HepG2 (cell line): Measurements from ENCODE around the gene CADM1. TPM values are rescaled to one million over a fixed set of nuclear protein-coding genes. Genes with fewer than 3 reads are reported as not detected.

ENCODE experiments used
- ATAC-seq: fragments of 200-7000 bp; cut with Tn5 transposase; 3 replicates; pipeline ENCODE4 v1.9.1; 2020; ENCODE audit warnings: mild to moderate bottlenecking, moderate library complexity
- BruUV-seq: library from RNA; stranded (reverse); fragments of 400-500 nt; replicated peaks from 2 replicates; lab custom pipeline; 2021; lab: Mats Ljungman, UMichigan
- CTCF ChIA-PET: fragments of 300-600 bp; formaldehyde crosslinking; extraction: SDS; loops from one replicate; lab custom pipeline; 2021; ENCODE audit warnings: low total read pairs, inconsistent platforms, low intra/inter-chr PET ratio; lab: Yijun Ruan, JAX
- POLR2A ChIA-PET: fragments of 350-600 bp; sonication (Branson Sonifier 250); formaldehyde crosslinking; loops from one replicate; lab custom pipeline; 2020; ENCODE audit warnings: antibody characterized with exemption, inconsistent platforms; lab: Yijun Ruan, JAX
- DNase-seq: peaks from one replicate; pipeline ENCODE4 v3.0.0-alpha.2; 2015; ENCODE audit warnings: low spot score
- FAIRE-seq: peaks from 3 replicates; lab custom pipeline; 2011; peaks lifted over from hg19 to GRCh38; lab: Jason Lieb, UNC
- H2AFZ ChIP-seq: one replicate; pipeline ENCODE4 v1.6.1; 2011; ENCODE audit warnings: low read length, inconsistent platforms
- H3K27ac ChIP-seq: fragments of 300-600 bp; 3 replicates; pipeline ENCODE4 v1.8.0; 2011; ENCODE audit warnings: mixed run types, mild to moderate bottlenecking, mixed read lengths, low read length, inconsistent platforms; ENCODE audit not compliant: insufficient read depth; ENCODE audit errors: extremely low read length
- H3K27me3 ChIP-seq, 2 experiments: fragments of 200-600 bp in 1 of 2; 2 replicates in 1 of 2; 3 replicates in 1 of 2; pipeline versions ENCODE4 v1.6.0 to v1.8.0; 2011; ENCODE audit warnings: low read length in 2 of 2, mild to moderate bottlenecking in 2 of 2, moderate library complexity in 2 of 2, inconsistent platforms in 1 of 2; ENCODE audit not compliant: insufficient read depth in 2 of 2, control insufficient read depth in 1 of 2
- H3K36me3 ChIP-seq, 2 experiments: fragments of 200-600 bp in 1 of 2; replicated peaks in 1 of 2; 2 replicates in 1 of 2; 3 replicates in 1 of 2; pipeline versions ENCODE4 v1.5.1 to v1.8.0; 2011; ENCODE audit warnings: low read length in 2 of 2, inconsistent platforms in 1 of 2; ENCODE audit not compliant: insufficient read depth in 2 of 2, control insufficient read depth in 1 of 2
- H3K4me1 ChIP-seq: 2 replicates; pipeline ENCODE4 v1.5.1; 2012; ENCODE audit warnings: low read length, inconsistent platforms; ENCODE audit not compliant: insufficient read depth
- H3K4me2 ChIP-seq: 2 replicates; pipeline ENCODE4 v1.6.0; 2011; ENCODE audit warnings: low read depth, low read length, inconsistent platforms
- H3K4me3 ChIP-seq, 3 experiments: fragments of 200-600 bp in 1 of 3; sonication (generic), shearing (Covaris generic) in 1 of 3; replicated peaks in 1 of 3; 2 replicates each; pipeline ENCODE4 v1.5.1; 2011 to 2016; ENCODE audit warnings: low read length in 3 of 3, inconsistent platforms in 2 of 3, low read depth in 2 of 3, mild to moderate bottlenecking in 2 of 3, control low read depth in 1 of 3, mixed read lengths in 1 of 3; ENCODE audit not compliant: insufficient read depth in 1 of 3
- H3K79me2 ChIP-seq: one replicate; pipeline ENCODE4 v1.6.1; 2011; ENCODE audit warnings: low read length, inconsistent platforms; ENCODE audit not compliant: insufficient read depth
- H3K9ac ChIP-seq: 2 replicates; pipeline ENCODE4 v1.6.0; 2011; ENCODE audit warnings: mild to moderate bottlenecking, low read depth, low read length, inconsistent platforms; ENCODE audit not compliant: insufficient read depth
- H3K9me3 ChIP-seq: 2 replicates; pipeline ENCODE4 v1.5.1; 2012; ENCODE audit warnings: mild to moderate bottlenecking, low read length
- H4K20me1 ChIP-seq: 2 replicates; pipeline ENCODE4 v1.6.0; 2011; ENCODE audit warnings: inconsistent platforms, mild to moderate bottlenecking, low read length, moderate library complexity; ENCODE audit not compliant: insufficient read depth
- GABPA ChIP-seq, 2 experiments: IDR thresholded peaks; 2 replicates each; pipeline ENCODE4 v1.6.1; 2011 to 2016; ENCODE audit warnings: low read depth in 2 of 2, low read length in 1 of 2, missing biosample characterization in 1 of 2, missing genetic modification characterization in 1 of 2
- HOMEZ ChIP-seq: IDR thresholded peaks from 2 replicates; pipeline ENCODE4 v1.6.1; 2016; ENCODE audit warnings: low read depth
- ISL2 ChIP-seq: sonication (generic); formaldehyde crosslinking; IDR thresholded peaks from 2 replicates; pipeline ENCODE4 v1.5.0; 2020; ENCODE audit warnings: missing genetic modification reagents
- MTA1 ChIP-seq: sonication (generic); formaldehyde crosslinking; IDR thresholded peaks from 2 replicates; pipeline ENCODE4 v1.4.0; 2020; ENCODE audit warnings: missing genetic modification reagents, mild to moderate bottlenecking, borderline replicate concordance
- TMF1 ChIP-seq: sonication (generic); formaldehyde crosslinking; IDR thresholded peaks from 2 replicates; pipeline ENCODE4 v1.8.1; 2022; ENCODE audit warnings: low read depth, missing genetic modification reagents
- ZBED4 ChIP-seq: sonication (generic); formaldehyde crosslinking; IDR thresholded peaks from 2 replicates; pipeline ENCODE4 v1.4.0; 2020; ENCODE audit warnings: missing genetic modification reagents, borderline replicate concordance
- ZNF614 ChIP-seq: IDR thresholded peaks from 2 replicates; pipeline ENCODE4 v1.6.1; 2018; ENCODE audit warnings: missing biosample characterization, missing genetic modification reagents, inconsistent platforms, borderline replicate concordance
- ZNF850 ChIP-seq: sonication (generic); formaldehyde crosslinking; conservative IDR thresholded peaks from 2 replicates; pipeline ENCODE4 v1.9.0; 2021; ENCODE audit warnings: mild to moderate bottlenecking, missing genetic modification reagents
- WGBS: methylation state at CpG from one replicate; pipeline ENCODE4 v1.1.6; 2017; ENCODE audit warnings: low lambda C conversion rate; 5-methylcytosine and 5-hydroxymethylcytosine counted together
- in situ Hi-C: cut with HindIII; loops from 2 replicates; pipeline ENCODE4 v1.10.0; 2017; ENCODE audit warnings: low pct_unique_long_range_greater_than_20kb; ENCODE audit not compliant: extremely low pct_ligation_motif_present
- intact Hi-C: fragments of 100-400 bp; cut with micrococcal nuclease; formaldehyde crosslinking; loops from one replicate; pipeline ENCODE4 v1.10.0; 2022; ENCODE audit not compliant: unreplicated experiment
- polyA plus RNA-seq, 8 experiments: library from polyadenylated mRNA; depleted of rRNA in 3 of 8; stranded (reverse) in 7 of 8; unstranded in 1 of 8; fragments of >200 nt; fragmentation: Illumina TruSeq in 4 of 8; extraction: Trizol in 4 of 8; gene quantifications; 2 replicates each; pipeline versions ENCODE4 v1.2.1 to v1.2.3, GENCODE V29; 2011 to 2016; ENCODE audit warnings: low read depth in 4 of 8, missing spikeins in 1 of 8, mixed read lengths in 1 of 8; ENCODE audit not compliant: insufficient read depth in 1 of 8
- total RNA-seq, 5 experiments: library from RNA; depleted of rRNA; stranded (reverse); fragments of >200 nt; fragmentation: Illumina TruSeq; extraction: Trizol; gene quantifications; 2 replicates each; pipeline ENCODE4 v1.2.3, GENCODE V29; 2016; ENCODE audit warnings: low read depth in 1 of 5

The CADM1 gene
- total and polyA plus RNA-seq, 2 of the 13 experiments (the other 11 are each of a cell fraction or from before 2014, with no cell fraction given): 71.3 to 122 TPM

DNA sequence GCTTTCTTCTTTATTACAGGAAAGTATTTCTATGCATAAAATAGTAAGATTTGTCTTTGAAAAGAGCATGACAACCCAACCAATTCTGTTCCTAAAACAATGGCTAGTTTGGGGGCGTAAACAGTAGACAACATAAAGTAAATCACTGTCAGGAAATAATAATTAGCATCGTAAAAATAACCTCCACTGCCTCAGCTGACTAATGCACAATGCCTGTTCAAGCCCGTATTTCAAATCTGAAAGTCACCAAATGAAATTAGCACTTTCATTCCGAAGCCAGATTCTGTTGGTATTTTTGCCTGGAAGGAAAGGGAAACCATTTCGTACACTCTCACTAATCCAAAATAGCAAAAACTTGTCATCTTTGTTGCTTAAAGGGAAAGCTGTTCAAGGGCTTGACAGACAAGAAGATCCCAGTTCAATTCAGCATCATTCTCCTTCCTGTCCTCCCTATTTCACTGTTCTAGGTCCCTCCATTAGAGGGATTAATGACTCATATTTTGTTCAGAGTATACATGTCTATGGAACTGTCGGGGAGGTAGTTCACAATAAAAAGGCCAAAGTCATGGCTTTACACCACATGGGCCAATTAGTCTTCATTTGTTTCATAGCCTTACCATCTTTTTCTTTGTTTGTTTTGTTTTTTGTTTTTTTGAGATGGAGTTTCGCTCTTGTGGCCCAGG lies 154.7 kb downstream of the CADM1 start:
- no peaks in the 10 kb centered on the region for H3K79me2 ChIP-seq
- TF ChIP-seq TMF1 (CRISPR knock-in tag) (no peak), ZNF614 (CRISPR knock-in tag) (no peak), ZBED4 (CRISPR knock-in tag) (no peak), HOMEZ (CRISPR knock-in tag) (no peak), ZNF850 (CRISPR knock-in tag) (no peak), GABPA (IDR thresholded peaks at IDR 0.05; ENCODE audit: low read depth, low read length) (no peak), GABPA (CRISPR knock-in tag; IDR thresholded peaks at IDR 0.05; ENCODE audit: low read depth) (no peak), ISL2 (CRISPR knock-in tag) (no peak), MTA1 (no peak)
- BruUV-seq: no TSS peak
- no peak for FAIRE-seq
- H3K27me3 ChIP-seq: no peaks in the 10 kb centered on the region; a peak in 1 of 5 replicates
- no peaks in the 10 kb centered on the region for H3K9me3 ChIP-seq
- H3K27ac ChIP-seq: no peak overlapping the region
- intact Hi-C loops (no loop called here), in situ Hi-C loops (no loop called here)
- no peak for ATAC-seq
- no peak overlapping the region for H3K4me3 ChIP-seq
- H4K20me1 ChIP-seq: 0 out of 2 replicates have a peak, but pooled peaks cover 2% of the 10 kb centered on the region
- 95% methylated on average over 7 of the region's 7 CpGs for WGBS
- POLR2A ChIA-PET: no interaction called here
- H3K36me3 ChIP-seq: peaks cover 0 to 9% of the 10 kb centered on the region in 2 experiments; a peak in 4 of 5 replicates
- H3K4me1 ChIP-seq: no peaks in the 10 kb centered on the region
- H3K9ac ChIP-seq: no peak overlapping the region
- H3K4me2 ChIP-seq: no peak overlapping the region
- DNase-seq: no peak
- no peak overlapping the region for H2AFZ ChIP-seq
- CTCF ChIA-PET: no interaction called here
